NCI-H1417 (cell line): ENCODE data around the gene KCNIP4.
"Not testable (repeated sequence)": the region's sequence is repeated elsewhere in the genome, so short reads cannot be mapped to it uniquely, and the experiment has no call there.

Source experiments
- DNase-seq, 3 experiments: peaks; one replicate each; lab custom pipeline; 2025; lab: John Stamatoyannopoulos, UW

The KCNIP4 gene

DNA sequence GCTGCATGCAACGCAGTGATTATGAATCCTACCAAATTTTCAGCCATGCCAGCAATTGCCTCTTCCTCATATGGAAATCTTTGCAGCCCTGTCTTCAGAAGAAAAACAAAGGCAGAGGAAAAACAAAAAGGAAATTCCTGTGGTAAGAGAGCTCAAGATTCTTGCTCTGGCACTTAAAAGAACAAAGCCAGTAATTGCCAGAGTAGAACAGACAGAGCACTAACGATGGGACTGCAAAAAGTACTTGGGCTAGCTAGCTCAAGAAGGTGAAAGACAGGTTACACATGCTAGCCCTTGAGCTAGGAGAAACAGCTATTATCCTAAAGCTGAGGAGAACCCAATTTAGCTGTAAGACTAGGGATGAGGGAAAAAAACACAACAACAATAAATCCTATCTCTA is 582.3 kb downstream of the KCNIP4 start:
- DNase-seq: peak in 1 of 3 experiments; percentile 73

DNA sequence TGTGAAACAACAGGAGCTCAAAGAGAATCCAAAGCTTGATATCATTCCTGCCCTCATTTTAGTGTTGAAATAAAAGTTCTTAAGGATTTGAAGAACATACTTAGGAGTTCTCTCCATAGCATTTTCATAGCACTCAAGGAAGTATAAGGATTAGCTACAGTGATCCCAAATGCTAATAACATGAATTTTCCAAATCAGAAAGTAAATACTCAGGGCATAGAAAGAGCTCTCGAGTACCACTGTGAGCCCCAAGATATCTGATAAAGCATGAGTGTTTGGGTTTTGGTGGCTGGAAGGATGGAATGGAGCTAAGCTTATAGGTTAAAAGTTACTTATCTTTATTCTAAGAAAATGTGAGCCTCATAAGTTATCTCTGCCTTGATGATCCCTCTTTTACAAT is 584.9 kb downstream of the KCNIP4 start:
- DNase-seq: no peak

DNA sequence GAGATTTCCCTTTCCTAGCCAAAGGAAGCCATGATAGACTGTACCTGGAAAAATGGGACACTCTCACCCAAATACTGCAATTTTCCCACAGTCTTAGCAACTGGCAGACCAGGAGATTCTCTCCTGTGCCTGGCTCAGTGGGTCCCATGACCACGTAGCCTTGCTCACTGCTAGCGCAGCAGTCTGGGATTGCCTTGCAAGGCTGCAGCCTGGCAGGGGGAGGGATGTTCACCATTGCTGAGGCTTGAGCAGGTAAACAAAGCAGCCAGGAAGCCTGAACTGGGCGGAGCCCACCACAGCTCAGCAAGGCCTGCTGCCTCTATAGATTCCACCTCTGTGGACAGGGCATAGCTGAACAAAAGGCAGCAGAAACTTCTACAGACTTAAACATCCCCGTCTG is 596.2 kb downstream of the KCNIP4 start:
- DNase-seq: not testable (repeated sequence)

DNA sequence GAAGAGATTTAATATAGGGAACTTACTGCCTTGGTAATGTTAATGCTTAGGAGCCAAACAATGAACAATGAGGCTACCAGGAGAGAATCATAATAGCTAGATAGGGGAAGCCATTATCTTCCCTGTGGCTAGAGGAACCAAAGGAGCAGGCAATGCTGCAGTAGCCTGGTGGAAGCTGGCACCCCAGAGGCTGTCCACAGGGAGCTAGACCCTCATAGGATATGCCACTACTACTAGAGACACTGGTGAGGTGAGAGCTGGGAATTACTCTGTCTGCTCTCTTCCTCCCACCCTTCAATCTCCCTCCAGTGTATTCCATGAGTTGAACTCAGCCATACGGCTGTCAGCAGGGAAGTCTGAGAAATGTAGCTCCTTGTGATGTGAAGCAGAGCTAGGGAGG is 601.4 kb downstream of the KCNIP4 start:
- no peak for DNase-seq

DNA sequence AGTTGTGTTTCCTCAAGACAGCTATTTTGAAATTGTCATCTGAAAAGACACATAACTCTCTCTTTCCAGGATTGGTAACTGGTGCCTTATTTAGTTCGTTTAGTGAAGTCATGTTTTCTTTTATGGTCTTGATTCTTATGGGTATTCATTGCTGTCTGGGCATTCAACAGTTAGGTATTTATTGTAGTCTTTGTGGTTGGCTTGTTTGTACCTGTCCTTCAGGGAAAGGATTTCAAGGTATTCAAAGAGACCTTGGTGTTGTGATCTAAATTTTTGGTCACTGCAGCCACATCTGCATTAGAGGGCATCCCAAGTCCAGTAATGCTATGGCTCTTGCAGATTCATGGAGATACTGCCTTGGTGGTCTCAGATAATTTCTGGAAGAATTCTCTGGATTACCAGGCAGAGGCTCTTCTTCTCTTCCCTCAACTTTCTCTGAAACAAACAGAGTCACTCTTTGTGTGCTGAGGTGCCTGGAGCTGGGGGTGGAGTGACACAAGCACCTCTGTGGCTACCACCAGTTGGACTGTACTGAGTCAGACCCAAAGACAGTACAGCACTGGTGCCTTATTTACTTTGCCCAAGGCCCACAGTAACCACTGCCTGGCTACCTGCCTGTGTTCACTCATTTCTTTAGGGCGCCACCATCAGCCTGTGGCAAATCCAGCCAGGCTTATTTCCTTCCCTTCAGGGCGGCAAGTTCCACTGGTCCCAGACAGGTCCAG is 620.4 kb downstream of the KCNIP4 start:
- DNase-seq: no peak

DNA sequence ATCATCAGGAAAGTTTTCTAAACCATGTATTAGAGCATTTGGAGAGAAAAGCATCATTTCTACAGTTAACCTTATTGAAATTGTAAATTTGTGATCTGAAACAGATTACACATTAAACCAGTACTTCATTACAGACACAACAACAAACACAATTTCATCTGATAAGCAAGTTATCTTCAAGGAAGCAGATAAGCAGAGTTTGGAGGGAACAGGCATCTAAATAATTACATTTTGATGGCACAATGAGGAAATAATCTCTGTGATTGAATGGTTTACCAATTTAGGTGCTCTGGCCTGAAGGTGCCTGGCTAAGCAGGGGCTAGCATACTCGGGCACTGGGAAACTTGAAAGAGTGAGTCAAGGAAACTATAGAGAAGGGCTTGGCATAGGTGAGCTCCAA is 628.5 kb downstream of the KCNIP4 start:
- no peak for DNase-seq

DNA sequence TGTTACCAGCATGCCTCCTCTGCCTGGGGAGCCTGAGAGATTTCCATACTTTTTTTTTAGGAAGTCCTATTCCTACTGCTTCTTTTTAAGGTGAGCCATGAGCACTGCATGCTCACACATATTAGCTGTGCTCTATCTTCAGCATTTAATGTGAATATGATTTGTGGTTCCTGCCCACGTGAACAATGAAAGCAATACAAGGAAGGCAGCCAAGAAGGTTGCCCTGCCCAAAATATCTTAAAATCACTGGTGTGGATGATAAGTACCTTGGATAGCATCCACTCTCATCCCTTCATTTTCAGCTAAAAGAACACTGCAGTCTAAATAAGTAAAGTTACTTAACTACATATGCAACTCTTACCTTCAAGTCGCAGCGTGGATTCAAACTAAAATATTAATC is 640.9 kb downstream of the KCNIP4 start:
- no peak for DNase-seq

DNA sequence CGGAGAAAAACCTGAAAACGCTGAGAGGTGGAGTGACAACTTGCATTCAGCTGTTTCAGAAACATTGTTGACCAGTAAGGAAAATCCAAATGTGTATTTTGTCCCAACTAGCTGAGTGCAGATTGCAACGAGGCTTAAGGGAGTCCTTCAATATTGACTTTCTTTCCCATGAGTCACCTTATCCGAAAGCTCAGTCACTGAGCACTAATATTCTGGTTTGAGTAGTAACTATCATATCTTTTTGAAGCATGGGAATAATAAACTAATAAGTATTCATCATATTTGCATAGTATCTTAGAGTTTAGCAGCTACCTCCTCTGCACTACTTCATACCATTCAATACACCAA is 644.1 kb downstream of the KCNIP4 start:
- no peak for DNase-seq

DNA sequence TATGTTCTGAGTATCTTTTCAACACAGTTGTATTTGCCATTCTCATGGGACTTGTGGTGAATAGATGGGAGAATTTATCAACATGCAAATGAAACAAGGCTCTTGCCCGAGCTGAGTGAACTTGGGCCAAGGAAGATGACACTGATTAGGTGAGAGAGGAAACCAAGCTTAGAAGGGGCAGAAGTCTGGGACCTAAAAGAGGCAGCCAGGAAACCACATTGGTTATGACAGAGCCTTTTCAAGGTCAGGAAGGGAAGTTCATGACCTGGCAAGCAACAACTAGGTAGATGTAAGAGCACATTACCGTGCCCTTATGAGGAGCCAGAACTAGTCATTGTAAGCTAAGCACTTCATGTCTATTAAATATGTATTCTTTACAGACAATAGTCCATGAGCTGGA is 658.0 kb downstream of the KCNIP4 start:
- DNase-seq: no peak

DNA sequence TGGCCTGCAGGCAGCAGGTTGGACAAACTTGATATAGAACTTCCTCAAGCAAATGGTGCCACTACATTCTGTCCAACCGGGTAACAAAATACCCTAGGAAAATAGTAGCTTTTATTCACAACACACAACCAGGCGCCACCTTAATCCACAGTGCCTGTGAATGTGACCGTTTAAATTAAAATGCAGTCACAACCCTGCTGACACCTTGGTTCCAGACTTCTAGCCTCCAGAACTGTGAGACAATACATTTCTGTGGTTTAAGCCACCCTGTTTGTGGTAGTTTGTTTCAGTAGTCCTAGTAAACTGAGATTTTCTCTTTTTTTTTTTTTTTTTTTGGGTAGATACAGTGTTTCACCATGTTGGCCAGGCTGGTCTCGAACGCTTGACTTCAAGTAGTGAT is 672.5 kb downstream of the KCNIP4 start:
- DNase-seq: no peak

DNA sequence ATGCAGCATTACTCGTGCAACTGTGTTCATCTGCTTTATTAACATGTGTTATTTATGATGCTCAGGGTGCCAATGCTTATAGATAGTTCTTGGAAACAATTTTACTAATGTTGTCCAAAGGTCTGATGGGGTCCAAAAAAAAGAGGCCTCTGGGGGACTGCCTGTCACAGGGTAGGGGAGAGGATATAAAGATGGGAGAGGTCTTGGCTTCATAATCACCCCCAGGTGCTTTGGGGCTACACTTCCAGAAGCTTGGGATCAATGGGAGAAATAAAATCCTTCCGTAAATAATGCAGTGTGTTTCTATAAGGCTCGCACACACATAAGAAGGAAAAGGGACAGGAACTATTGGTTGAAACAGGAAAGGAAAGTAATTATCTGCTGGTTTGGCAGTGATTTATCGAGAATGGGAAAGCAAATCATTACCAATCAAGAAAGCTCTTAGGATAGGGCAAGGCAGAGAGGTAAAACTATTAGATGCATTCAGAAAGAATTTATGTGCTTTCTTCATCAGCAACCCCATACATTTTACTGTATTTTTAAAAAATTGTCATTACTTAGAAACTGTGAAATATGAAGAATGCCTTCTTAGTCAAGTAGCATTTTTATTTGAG is 677.0 kb downstream of the KCNIP4 start:
- DNase-seq: no peak

DNA sequence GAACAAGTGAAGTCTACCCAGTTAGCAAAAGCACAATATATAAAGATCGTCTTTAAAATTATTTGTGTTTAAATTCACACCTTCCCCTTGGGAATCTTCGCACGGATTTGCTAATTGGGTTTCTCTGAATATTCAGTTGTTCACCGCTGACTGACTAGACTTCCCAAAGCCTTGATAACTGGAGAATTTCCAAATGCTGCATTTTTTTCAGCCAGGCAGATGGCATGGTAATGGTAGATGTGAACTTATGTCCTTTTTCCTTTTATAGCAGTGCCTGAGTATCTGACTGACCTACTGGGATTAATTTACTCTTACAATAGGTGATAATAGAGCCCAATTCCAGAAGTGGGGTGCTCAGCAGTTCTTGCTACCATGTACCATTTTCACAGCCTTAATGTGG is 700.2 kb downstream of the KCNIP4 start:
- DNase-seq: no peak

DNA sequence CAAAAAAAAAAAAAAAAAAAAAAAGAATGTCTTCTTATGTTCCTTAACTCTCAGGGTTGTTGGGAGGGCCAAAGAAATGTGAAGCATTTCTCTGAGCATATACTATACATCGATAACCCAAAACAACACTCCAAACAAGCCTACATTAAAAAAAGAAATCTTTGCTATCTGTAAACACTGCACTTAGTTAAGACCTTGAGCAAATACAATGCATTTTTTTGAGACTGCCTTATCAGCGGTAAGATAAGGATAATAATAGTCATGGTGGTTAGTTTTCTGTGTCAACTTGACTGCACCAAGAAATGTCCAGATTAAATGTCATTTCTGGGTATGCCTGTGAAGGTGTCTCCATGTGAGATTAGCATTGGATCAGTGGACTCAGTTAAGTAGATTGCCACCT is 706.4 kb downstream of the KCNIP4 start:
- no peak for DNase-seq

DNA sequence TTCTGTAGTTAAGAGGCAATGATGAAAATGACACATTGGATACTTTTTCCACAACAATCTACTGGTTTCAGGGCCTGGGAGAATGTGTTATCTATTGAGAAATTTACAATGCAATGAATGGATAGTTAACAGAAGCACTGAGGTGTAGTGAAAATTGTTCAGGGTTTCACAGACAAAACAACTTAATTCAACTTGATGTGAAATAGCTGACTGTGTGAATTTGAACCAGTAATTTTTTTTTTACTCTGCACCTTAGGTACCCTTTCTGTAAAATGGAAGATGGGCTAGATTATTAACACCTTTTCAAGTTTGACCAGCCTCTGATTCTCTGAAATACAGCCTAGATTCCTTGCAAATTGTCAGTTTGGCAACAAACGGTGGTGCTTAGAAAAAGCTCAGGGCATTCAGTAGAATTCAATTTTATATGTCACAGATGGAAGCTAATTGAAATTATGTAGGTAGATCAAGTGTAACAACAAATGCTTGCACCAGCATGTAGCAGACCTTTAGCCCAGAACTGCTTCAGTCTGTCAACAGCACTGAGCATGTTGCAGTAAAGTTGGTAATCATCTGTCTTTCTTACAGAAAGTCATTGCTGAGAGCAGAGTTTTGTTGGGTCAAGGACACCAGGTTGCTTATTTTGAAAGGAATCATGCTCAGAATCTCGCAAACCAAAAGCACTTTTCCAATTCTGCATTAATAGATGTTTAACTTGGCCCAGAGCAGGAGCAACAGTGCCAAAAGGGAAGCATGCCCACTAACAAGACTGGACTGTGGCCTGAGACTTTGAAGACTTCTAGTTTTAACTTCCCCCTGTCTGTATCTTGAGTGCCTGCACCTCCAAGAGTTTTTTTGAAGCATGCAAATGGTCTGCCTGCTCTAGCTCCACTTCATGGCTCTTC is 721.7 kb downstream of the KCNIP4 start:
- no peak for DNase-seq

DNA sequence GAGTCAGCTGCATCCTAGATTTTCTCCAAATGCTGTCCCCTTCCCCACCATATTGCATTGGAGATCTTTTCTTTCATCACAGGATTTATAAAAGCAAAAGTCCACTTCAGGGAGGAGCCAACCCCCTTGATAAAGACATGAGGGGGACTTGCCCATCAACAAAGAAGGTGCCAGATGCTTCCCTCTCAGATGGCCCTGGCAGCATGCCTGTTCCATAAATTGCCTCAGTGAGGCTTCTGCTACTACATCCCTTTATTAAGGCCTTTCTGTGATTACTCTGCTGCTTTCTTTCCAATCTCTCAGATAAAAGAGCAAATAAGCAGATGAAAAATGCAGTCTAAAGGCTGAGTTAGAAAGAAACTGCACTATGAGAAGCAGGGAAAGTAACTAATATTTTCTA is 736.7 kb downstream of the KCNIP4 start:
- DNase-seq: no peak

DNA sequence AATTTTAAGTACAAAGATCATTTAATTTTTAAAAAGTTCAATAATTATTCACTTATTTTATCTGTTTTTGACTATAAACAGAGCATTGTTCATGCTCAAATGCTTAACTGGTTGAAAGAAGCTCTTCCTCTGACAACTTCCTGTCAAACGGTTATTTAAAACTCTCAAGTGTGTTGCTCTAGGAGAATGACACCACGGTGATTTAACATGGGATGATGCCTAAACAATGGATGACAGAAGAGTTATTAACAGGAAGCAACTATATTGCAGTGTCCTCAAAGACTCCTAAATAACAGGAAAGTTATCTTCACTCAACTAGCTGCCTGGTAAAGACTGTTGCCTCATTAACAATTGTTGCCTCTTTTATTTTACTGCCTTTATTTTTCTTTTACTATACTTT is 738.7 kb downstream of the KCNIP4 start:
- DNase-seq: peak in 1 of 3 experiments; percentile 8

DNA sequence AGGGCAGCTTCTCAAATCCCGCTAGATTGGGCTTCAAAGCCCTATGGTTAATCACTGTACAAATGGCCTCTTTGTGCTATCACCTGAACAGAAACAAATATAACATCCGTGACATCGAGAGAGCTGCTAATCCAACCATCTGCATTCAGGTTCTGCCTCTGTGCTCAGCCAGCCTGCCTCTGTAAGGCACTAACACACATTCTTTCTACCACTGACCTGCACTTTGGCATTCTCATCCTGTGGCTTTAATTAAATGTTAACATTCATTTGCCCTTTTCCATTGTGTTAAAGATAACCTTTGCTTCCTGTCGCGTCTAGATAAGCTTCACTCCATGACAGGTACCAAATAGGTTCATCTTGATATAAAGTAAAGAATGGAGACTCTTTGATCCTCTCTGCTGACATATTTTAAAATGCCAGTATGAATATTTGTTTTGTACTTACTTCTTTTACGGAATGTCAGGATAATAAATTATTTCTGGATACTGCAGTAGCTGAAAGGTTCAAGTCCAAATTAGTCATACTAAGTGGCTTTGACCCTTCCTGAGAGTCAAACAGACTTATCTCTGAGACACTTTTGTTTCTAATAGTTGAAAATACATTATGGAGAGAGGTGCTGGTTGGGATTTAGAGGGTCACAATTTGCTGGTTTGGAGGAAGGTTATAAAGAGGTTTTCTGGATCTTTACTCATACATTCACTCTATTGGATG is 742.6 kb downstream of the KCNIP4 start:
- peak in 1 of 3 experiments; percentile 5 for DNase-seq

DNA sequence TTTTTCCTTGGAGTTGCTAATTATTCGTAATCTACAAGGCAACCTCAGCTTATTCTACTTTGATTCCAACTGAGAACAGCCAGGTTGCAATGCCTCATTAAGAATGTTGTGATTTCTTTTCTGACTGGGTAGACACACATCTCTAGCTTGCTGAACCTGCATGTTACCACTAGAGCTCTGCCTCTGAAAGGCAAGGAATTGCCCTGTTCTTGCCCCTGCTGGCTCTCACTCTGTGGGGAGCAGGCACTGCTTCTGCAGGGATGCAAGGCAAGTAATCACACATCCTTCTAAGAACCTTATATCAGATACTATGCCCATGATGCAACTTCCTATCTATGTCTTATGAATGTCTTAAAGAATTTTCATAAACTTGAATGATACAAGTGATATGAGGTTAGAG is 745.2 kb downstream of the KCNIP4 start:
- DNase-seq: no peak

DNA sequence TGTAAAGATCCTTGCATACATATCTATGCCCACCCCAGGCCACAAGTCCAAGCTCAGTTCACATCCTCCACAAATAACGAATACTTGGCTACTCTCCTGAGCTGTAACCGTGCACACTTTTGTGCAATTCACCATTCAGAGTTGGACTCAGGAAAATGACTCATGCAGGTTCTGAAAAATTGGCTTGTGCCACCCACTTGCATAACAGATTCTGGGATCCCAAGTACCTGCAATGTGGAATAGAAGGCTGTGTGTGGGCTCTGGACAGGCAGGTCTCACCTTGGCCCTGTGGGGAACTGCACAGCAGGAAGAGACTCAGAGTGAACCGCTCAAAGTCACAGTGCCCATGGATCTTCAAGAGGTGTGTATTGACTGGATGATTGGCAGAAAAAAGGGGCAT is 745.6 kb downstream of the KCNIP4 start:
- DNase-seq: no peak

DNA sequence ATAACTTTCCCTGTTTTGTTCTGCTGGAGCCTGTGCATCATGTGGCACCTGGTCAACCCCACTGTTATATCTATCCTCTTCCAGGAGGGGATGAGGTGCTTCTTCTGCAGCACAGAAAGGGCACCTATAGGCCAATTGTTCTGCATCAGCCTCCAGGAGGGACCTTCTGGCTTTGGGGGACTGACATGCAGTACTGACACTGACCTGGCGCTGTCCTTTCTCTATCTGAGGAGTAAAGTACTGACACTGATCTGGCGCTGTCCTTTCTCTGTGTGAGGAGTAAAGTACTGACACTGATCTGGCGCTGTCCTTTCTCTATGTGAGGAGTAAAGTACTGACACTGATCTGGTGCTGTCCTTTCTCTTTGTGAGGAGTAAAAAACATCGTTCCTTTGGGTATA is 749.9 kb downstream of the KCNIP4 start:
- DNase-seq: no peak

DNA sequence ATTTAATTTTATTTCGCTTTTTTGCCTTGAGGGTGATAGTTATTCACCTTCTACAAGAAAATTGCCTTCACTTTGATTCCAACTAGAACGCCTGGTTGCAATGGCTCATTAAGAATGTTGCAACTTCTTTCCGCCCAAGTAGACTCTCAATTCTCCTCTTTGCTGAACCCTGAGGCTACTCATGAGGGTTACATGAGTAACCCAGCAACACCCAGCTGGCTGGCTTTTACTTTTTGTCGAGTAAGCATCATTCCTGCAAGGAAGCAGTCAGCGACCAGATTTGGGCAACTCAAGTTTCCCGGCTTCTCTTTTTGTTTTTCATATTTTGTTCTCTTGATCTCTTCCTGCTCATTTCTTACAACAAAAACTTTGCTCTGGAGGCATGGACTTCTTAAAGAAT is 752.9 kb downstream of the KCNIP4 start:
- DNase-seq: peak in 1 of 3 experiments; percentile 3

DNA sequence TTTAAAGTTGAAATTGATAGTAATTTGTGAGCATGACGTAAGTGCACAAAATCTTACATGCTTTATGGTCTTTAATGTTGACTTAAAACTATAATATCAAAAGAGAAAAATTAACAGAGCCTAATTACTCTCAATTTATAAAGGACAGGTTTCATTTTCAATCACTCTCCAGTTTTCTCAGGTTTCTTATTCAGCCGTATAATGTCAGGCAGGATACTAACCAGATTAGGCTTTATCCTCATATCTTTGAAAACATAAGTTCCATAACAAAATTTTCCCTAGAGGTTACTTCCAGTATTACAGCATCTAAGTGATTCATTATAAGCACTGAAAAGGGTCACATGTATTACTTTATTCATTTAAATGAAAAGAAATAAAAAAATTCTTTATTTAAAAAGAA is 756.2 kb downstream of the KCNIP4 start:
- no peak for DNase-seq
